ENCODE measurements around the gene FN3KRP.
A peak's percentile ranks its signal among the peaks of the same experiment; 100 is the strongest.
"Not testable (repeated sequence)": the region's sequence is repeated elsewhere in the genome, so short reads cannot be mapped to it uniquely, and the experiment has no call there.

Gene FN3KRP

GRCh38 chr17:82750241-82750908 lies 33.9 kb downstream of the FN3KRP start:
- no peak for DNase-seq

GRCh38 chr17:82751171-82751570 lies 34.7 kb downstream of the FN3KRP start:
- DNase-seq = no peak

- peak; percentile 78 for DNase-seq
Observed at GRCh38 chr17:82751571-82752370, 35.3 kb downstream of the FN3KRP start, which contains the start of gene TBCD. TBCD (plus strand) TSS chr17:82752065; CDS start chr17:82752194, 129 bp downstream.

GRCh38 chr17:82752371-82753200 lies 36.1 kb downstream of the FN3KRP start:
- DNase-seq = no peak

- no peak for DNase-seq
Observed at GRCh38 chr17:82753201-82753464, 36.6 kb downstream of the FN3KRP start.

GRCh38 chr17:82754297-82755208 lies 38.0 kb downstream of the FN3KRP start:
- no peak for DNase-seq

- DNase-seq = no peak
Observed at GRCh38 chr17:82756166-82756565, 39.7 kb downstream of the FN3KRP start.

- DNase-seq = no peak
Observed at GRCh38 chr17:82765371-82765770, 48.9 kb downstream of the FN3KRP start.

GRCh38 chr17:82767041-82767754 lies 50.7 kb downstream of the FN3KRP start:
- DNase-seq = no peak

- DNase-seq = no peak
Observed at GRCh38 chr17:82769041-82769440, 52.5 kb downstream of the FN3KRP start.

- DNase-seq = no peak
Observed at GRCh38 chr17:82772026-82772425, 55.5 kb downstream of the FN3KRP start.

- not testable (repeated sequence) for DNase-seq
Observed at GRCh38 chr17:82774456-82774855, 58.0 kb downstream of the FN3KRP start.

- peak; percentile 33 for DNase-seq
Observed at GRCh38 chr17:82775001-82775823, 58.7 kb downstream of the FN3KRP start.

- DNase-seq = no peak
Observed at GRCh38 chr17:82776454-82776853, 59.9 kb downstream of the FN3KRP start.
